K562 (cell line): ENCODE data around the gene NHSL2. TPM values are rescaled to one million over a fixed set of nuclear protein-coding genes. Genes with fewer than 3 reads are reported as not detected.

Experiments
- ATAC-seq: fragments of 200-7000 bp; cut with Tn5 transposase; 3 replicates; pipeline ENCODE4 v1.9.1; 2020; ENCODE audit warnings: moderate library complexity
- BruUV-seq: library from RNA; stranded (reverse); fragments of 400-500 nt; replicated peaks from 2 replicates; lab custom pipeline; 2021; lab: Mats Ljungman, UMichigan
- CTCF ChIA-PET: fragments of 300-600 bp; formaldehyde crosslinking; extraction: SDS; loops from one replicate; lab custom pipeline; 2021; ENCODE audit warnings: low intra/inter-chr PET ratio; lab: Yijun Ruan, JAX
- POLR2A ChIA-PET: fragments of 300-600, 350-650 bp; sonication (Branson Sonifier 250); formaldehyde crosslinking; extraction: SDS; loops from one replicate; lab custom pipeline; 2021; ENCODE audit warnings: antibody characterized with exemption, inconsistent platforms; lab: Yijun Ruan, JAX
- DNase-seq, 4 experiments: peaks; one replicate each; pipeline versions ENCODE4 v3.0.0 to v3.0.0-alpha.2; 2011 to 2018; ENCODE audit warnings: low spot score in 3 of 4, mixed read lengths in 3 of 4; ENCODE audit errors: extremely low read depth in 1 of 4
- FAIRE-seq: peaks from 2 replicates; lab custom pipeline; 2011; peaks lifted over from hg19 to GRCh38; lab: Jason Lieb, UNC
- H2AFZ ChIP-seq: 2 replicates; pipeline ENCODE4 v1.6.0; 2011; ENCODE audit warnings: low read depth, low read length, control low read depth, inconsistent platforms
- H3K27ac ChIP-seq: fragments of 200-600 bp; 3 replicates; pipeline ENCODE4 v1.8.0; 2011; ENCODE audit warnings: low read depth, mild to moderate bottlenecking, control low read depth, inconsistent platforms, low read length, moderate library complexity, mixed read lengths; ENCODE audit errors: extremely low read depth
- H3K27me3 ChIP-seq, 2 experiments: fragments of 300-600 bp in 1 of 2; 2 replicates in 1 of 2; 3 replicates in 1 of 2; pipeline versions ENCODE4 v1.6.0 to v1.8.0; 2011; ENCODE audit warnings: inconsistent platforms in 2 of 2, low read length in 2 of 2, mild to moderate bottlenecking in 1 of 2, mixed read lengths in 1 of 2, moderate library complexity in 1 of 2; ENCODE audit not compliant: control insufficient read depth in 2 of 2, insufficient read depth in 2 of 2
- H3K36me3 ChIP-seq: fragments of 300-600 bp; 3 replicates; pipeline ENCODE4 v1.8.0; 2011; ENCODE audit warnings: mild to moderate bottlenecking, low read length, inconsistent platforms; ENCODE audit not compliant: control insufficient read depth, insufficient read depth
- H3K4me1 ChIP-seq, 2 experiments: fragments of 200-600 bp in 1 of 2; replicated peaks in 1 of 2; 2 replicates in 1 of 2; 3 replicates in 1 of 2; pipeline versions ENCODE4 v1.5.1 to v1.8.0; 2011; ENCODE audit warnings: inconsistent platforms in 2 of 2, low read length in 2 of 2, mild to moderate bottlenecking in 1 of 2, mixed read lengths in 1 of 2, moderate library complexity in 1 of 2; ENCODE audit not compliant: control insufficient read depth in 2 of 2, insufficient read depth in 2 of 2
- H3K4me2 ChIP-seq: 2 replicates; pipeline ENCODE4 v1.6.1; 2011; ENCODE audit warnings: low read length, control low read depth, inconsistent platforms, mixed read lengths; ENCODE audit not compliant: insufficient read depth
- H3K4me3 ChIP-seq: fragments of 200-600 bp; sonication (generic), shearing (Covaris generic); 2 replicates; pipeline ENCODE4 v1.5.1; 2016; ENCODE audit warnings: control low read depth, inconsistent platforms
- H3K79me2 ChIP-seq: fragments of 200-600 bp; 3 replicates; pipeline ENCODE4 v1.8.0; 2011; ENCODE audit warnings: low read length, inconsistent platforms; ENCODE audit not compliant: control insufficient read depth, insufficient read depth
- H3K9ac ChIP-seq, 2 experiments: 2 replicates each; pipeline versions ENCODE4 v1.6.0 to v1.6.1; 2011; ENCODE audit warnings: low read depth in 2 of 2, low read length in 2 of 2, control low read depth in 1 of 2, inconsistent platforms in 1 of 2, mild to moderate bottlenecking in 1 of 2, mixed read lengths in 1 of 2; ENCODE audit not compliant: insufficient read depth in 1 of 2
- H3K9me1 ChIP-seq: one replicate; pipeline ENCODE4 v1.6.0; 2011; ENCODE audit warnings: inconsistent platforms, mild to moderate bottlenecking, low read length, moderate library complexity; ENCODE audit not compliant: control insufficient read depth, insufficient read depth
- H3K9me3 ChIP-seq: replicated peaks from 2 replicates; pipeline ENCODE4 v1.5.1; 2011; ENCODE audit warnings: low read depth, low read length, inconsistent platforms; ENCODE audit not compliant: control insufficient read depth, insufficient read depth
- H4K20me1 ChIP-seq: replicated peaks from 2 replicates; pipeline ENCODE4 v1.6.1; 2011; ENCODE audit warnings: low read length, inconsistent platforms, mixed read lengths; ENCODE audit not compliant: control insufficient read depth, insufficient read depth
- CREBBP ChIP-seq: IDR thresholded peaks from one replicate; pipeline ENCODE4 v1.6.1; 2012; ENCODE audit warnings: low read depth, mild to moderate bottlenecking, control low read depth, inconsistent platforms, low read length
- HDAC2 ChIP-seq: fragments of 450-650 bp; IDR thresholded peaks from 2 replicates; pipeline ENCODE4 v1.6.1; 2016; ENCODE audit warnings: mild to moderate bottlenecking
- HMBOX1 ChIP-seq: sonication (generic); IDR thresholded peaks from 2 replicates; pipeline ENCODE4 v1.6.1; 2016
- JUNB ChIP-seq: fragments of 450-650 bp; formaldehyde crosslinking; conservative IDR thresholded peaks from 2 replicates; pipeline ENCODE4 v1.4.0; 2020; ENCODE audit warnings: mild to moderate bottlenecking
- MTA2 ChIP-seq: fragments of 450-650 bp; IDR thresholded peaks from 2 replicates; pipeline ENCODE4 v1.6.1; 2016; ENCODE audit warnings: low read depth
- NR2C2 ChIP-seq, 2 experiments: fragments of 200-800 bp in 1 of 2; sonication (Bioruptor generic) in 1 of 2; sonication (generic) in 1 of 2; formaldehyde crosslinking in 1 of 2; IDR thresholded peaks; 2 replicates each; pipeline versions ENCODE4 v1.6.1 to v1.8.0; 2016 to 2022; ENCODE audit warnings: mild to moderate bottlenecking in 1 of 2, missing compliant biosample characterization in 1 of 2, missing genetic modification characterization in 1 of 2, missing genetic modification reagents in 1 of 2
- TAF7 ChIP-seq: fragments of 450-650 bp; IDR thresholded peaks from 2 replicates; pipeline ENCODE4 v1.6.1; 2016; ENCODE audit warnings: missing genetic modification characterization, missing compliant biosample characterization
- XRCC5 ChIP-seq: fragments of 200-400 bp; formaldehyde crosslinking; IDR thresholded peaks from 2 replicates; pipeline ENCODE4 v1.6.1; 2017; ENCODE audit warnings: low read depth, mild to moderate bottlenecking, low read length
- ZNF583 ChIP-seq: fragments of 250-450 bp; sonication (Bioruptor Pico); IDR thresholded peaks from 2 replicates; pipeline ENCODE4 v1.4.0; 2020
- ZNF589 ChIP-seq: fragments of 200-800 bp; sonication (Bioruptor generic); IDR thresholded peaks from 2 replicates; pipeline ENCODE4 v1.6.1; 2016; ENCODE audit warnings: low read depth, missing genetic modification characterization, missing compliant biosample characterization
- WGBS: fragments of 100-300 bp; shearing (Covaris generic); methylation state at CpG from one replicate; pipeline ENCODE4 v1.1.6; 2016; ENCODE audit warnings: low coverage, mixed read lengths; ENCODE audit not compliant: insufficient coverage; ENCODE audit errors: missing lambda C conversion rate; 5-methylcytosine and 5-hydroxymethylcytosine counted together
- in situ Hi-C: fragments of 300-500 bp; cut with MboI; formaldehyde crosslinking; loops from 4 replicates; pipeline ENCODE4 v1.15.0; 2018; ENCODE audit warnings: inconsistent platforms, mixed read lengths
- intact Hi-C: fragments of 100-400 bp; cut with micrococcal nuclease; formaldehyde crosslinking; loops from 2 replicates; pipeline ENCODE4 v1.14.2; 2022
- polyA plus RNA-seq, 8 experiments: library from polyadenylated mRNA; depleted of rRNA in 4 of 8; stranded (reverse) in 5 of 8; unstranded in 3 of 8; fragments of >200 nt; fragmentation: Nextera tagmentation in 2 of 8; fragmentation: Illumina TruSeq in 1 of 8; extraction: Ambion mirVana in 2 of 8; extraction: Trizol in 1 of 8; gene quantifications; 2 replicates each; pipeline versions ENCODE4 v1.2.1 to v1.2.3, GENCODE V29; 2011 to 2014; ENCODE audit warnings: inconsistent platforms in 1 of 8, missing spikeins in 1 of 8
- total RNA-seq, 7 experiments: library from RNA; depleted of rRNA in 6 of 7; stranded (reverse); fragments of >200 nt in 6 of 7; fragmentation: Illumina TruSeq in 2 of 7; extraction: Trizol in 2 of 7; gene quantifications; 2 replicates each; pipeline versions ENCODE4 v1.2.1 to v1.2.3, GENCODE V29; 2011 to 2021; ENCODE audit warnings: low replicate concordance in 1 of 7
- TF ChIP-seq, protein P1 (sequence below): sonication (generic); formaldehyde crosslinking; IDR thresholded peaks from 2 replicates; pipeline ENCODE4 v1.5.0; 2020; ENCODE audit warnings: missing genetic modification reagents
- TF ChIP-seq, protein P2 (sequence below): fragments of 250-450 bp; sonication (Bioruptor Pico); IDR thresholded peaks from 2 replicates; pipeline ENCODE4 v1.6.1; 2021; ENCODE audit warnings: mild to moderate bottlenecking
- TF ChIP-seq, protein P3 (sequence below): fragments of 450-650 bp; IDR thresholded peaks from 2 replicates; pipeline ENCODE4 v1.6.1; 2017; ENCODE audit warnings: antibody characterized with exemption

The NHSL2 gene
- total and polyA plus RNA-seq, 9 of the 15 experiments (the other 6 are each of a cell fraction or from before 2014, with no cell fraction given) = 0.02 TPM; not detected in 8

- Histone ChIP-seq H3K9me1 (no peaks in the 10 kb centered on the region), H3K36me3 (no peaks in the 10 kb centered on the region), H3K9ac (no peak overlapping the region), H3K27ac (no peak overlapping the region), H3K79me2 (no peaks in the 10 kb centered on the region), H3K9me3 (no peaks in the 10 kb centered on the region), H3K27me3 (peaks cover 0 to 10% of the 10 kb centered on the region in 2 experiments; a peak in 2 of 5 replicates), H2AFZ (no peak overlapping the region), H3K4me2 (no peak overlapping the region), H3K4me1 (no peaks in the 10 kb centered on the region), H4K20me1 (no peaks in the 10 kb centered on the region), H3K4me3 (no peak overlapping the region)
- DNase-seq (no peak), FAIRE-seq (no peak), ATAC-seq (no peak)
- CTCF ChIA-PET = interaction anchor here (1.0 kb wide), 1 partner anchor 10 kb away, joined by 3 read pairs; no protein-coding TSS in a partner anchor
- no peak for TF ChIP-seq HMBOX1
- no peak for TF ChIP-seq NR2C2 (CRISPR knock-in tag; IDR thresholded peaks at IDR 0.05)
- TF ChIP-seq NR2C2 (tag; IDR thresholded peaks at IDR 0.05) = no peak
- no peak for TF ChIP-seq XRCC5
- TF ChIP-seq, protein P1, sequence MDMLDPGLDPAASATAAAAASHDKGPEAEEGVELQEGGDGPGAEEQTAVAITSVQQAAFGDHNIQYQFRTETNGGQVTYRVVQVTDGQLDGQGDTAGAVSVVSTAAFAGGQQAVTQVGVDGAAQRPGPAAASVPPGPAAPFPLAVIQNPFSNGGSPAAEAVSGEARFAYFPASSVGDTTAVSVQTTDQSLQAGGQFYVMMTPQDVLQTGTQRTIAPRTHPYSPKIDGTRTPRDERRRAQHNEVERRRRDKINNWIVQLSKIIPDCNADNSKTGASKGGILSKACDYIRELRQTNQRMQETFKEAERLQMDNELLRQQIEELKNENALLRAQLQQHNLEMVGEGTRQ (CRISPR knock-in tag) = no peak
- TF ChIP-seq, protein P2, sequence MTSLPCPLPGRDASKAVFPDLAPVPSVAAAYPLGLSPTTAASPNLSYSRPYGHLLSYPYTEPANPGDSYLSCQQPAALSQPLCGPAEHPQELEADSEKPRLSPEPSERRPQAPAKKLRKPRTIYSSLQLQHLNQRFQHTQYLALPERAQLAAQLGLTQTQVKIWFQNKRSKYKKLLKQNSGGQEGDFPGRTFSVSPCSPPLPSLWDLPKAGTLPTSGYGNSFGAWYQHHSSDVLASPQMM (CRISPR knock-in tag) = no peak
- no peak for TF ChIP-seq MTA2
- no peak for TF ChIP-seq ZNF589 (CRISPR knock-in tag)
- TF ChIP-seq, protein P3, sequence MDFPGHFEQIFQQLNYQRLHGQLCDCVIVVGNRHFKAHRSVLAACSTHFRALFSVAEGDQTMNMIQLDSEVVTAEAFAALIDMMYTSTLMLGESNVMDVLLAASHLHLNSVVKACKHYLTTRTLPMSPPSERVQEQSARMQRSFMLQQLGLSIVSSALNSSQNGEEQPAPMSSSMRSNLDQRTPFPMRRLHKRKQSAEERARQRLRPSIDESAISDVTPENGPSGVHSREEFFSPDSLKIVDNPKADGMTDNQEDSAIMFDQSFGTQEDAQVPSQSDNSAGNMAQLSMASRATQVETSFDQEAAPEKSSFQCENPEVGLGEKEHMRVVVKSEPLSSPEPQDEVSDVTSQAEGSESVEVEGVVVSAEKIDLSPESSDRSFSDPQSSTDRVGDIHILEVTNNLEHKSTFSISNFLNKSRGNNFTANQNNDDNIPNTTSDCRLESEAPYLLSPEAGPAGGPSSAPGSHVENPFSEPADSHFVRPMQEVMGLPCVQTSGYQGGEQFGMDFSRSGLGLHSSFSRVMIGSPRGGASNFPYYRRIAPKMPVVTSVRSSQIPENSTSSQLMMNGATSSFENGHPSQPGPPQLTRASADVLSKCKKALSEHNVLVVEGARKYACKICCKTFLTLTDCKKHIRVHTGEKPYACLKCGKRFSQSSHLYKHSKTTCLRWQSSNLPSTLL = no peak
- no peak for TF ChIP-seq JUNB (CRISPR knock-in tag)
- TF ChIP-seq TAF7 (tag) = no peak
- TF ChIP-seq ZNF583 (CRISPR knock-in tag) = no peak
- TF ChIP-seq HDAC2 = no peak
- no peak for TF ChIP-seq CREBBP
- POLR2A ChIA-PET = no interaction called here
- in situ Hi-C loops = no loop called here
- intact Hi-C loops = no loop called here
- BruUV-seq = no TSS peak
- 18% methylated on average over 2 of the region's 2 CpGs for WGBS
Observed at GRCh38 chrX:71993371-71993770, 82.7 kb downstream of the NHSL2 start.
